ENCODE measurements around the gene ACAA1.

DNA sequence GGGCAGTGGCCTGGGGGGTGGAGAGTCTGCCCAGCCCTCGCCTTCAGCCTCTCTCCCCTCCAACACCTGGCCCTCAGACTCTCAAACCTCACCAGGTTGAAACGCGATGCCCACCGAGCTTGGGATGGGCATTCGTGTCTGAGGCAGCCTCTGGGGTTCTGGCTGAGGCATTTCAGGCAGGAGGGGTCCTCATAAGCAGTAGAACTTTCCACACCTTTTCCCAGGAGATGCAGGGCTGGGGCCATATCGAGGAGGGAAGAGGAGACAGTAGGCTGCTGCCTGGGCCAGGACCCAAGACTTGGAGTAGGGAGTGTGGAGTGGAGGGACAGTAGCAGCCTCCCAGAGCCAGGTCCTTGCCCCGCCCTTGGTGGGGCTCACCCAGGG is 24.6 kb downstream of the ACAA1 start:
- TF ChIP-seq ZNF274 (IDR thresholded peaks at IDR 0.05; ENCODE audit: low read depth, low read length) (no peak), YY1 (IDR thresholded peaks at IDR 0.05; ENCODE audit: insufficient read depth, insufficient read length) (no peak)
